Endothelial cell (in vitro differentiated cells): ENCODE results near the gene CMSS1. TPM values are rescaled to one million over a fixed set of nuclear protein-coding genes. Genes with fewer than 3 reads are reported as not detected.
A peak's percentile ranks its signal among the peaks of the same experiment; 100 is the strongest.

ENCODE experiments used
- DNase-seq: peaks from one replicate; pipeline ENCODE4 v3.0.0; 2021; ENCODE audit warnings: low spot score
- H3K27ac Mint-ChIP-seq: one replicate; pipeline ENCODE4 v1.8.0; 2021; ENCODE audit warnings: mixed read lengths, inconsistent platforms; ENCODE audit not compliant: unreplicated experiment
- H3K27me3 Mint-ChIP-seq: one replicate; pipeline ENCODE4 v1.8.0; 2021; ENCODE audit warnings: mild to moderate bottlenecking, moderate library complexity, mixed read lengths, inconsistent platforms; ENCODE audit not compliant: unreplicated experiment
- H3K36me3 Mint-ChIP-seq: one replicate; pipeline ENCODE4 v1.8.0; 2021; ENCODE audit warnings: mild to moderate bottlenecking, low read depth, mixed read lengths, inconsistent platforms; ENCODE audit not compliant: unreplicated experiment
- H3K4me1 Mint-ChIP-seq: one replicate; pipeline ENCODE4 v1.8.0; 2021; ENCODE audit warnings: mild to moderate bottlenecking, mixed read lengths, inconsistent platforms; ENCODE audit not compliant: unreplicated experiment
- H3K4me3 Mint-ChIP-seq: one replicate; pipeline ENCODE4 v1.8.0; 2021; ENCODE audit warnings: mild to moderate bottlenecking, mixed read lengths, inconsistent platforms; ENCODE audit not compliant: unreplicated experiment
- H3K9me3 Mint-ChIP-seq: one replicate; pipeline ENCODE4 v1.8.0; 2021; ENCODE audit warnings: mixed read lengths, inconsistent platforms; ENCODE audit not compliant: unreplicated experiment
- total RNA-seq: library from RNA; stranded (reverse); fragmentation: NEBNext Ultra II Directional; extraction: Animal tissue kit (Norgen Biotek cat#: 25700); gene quantifications from one replicate; pipeline ENCODE4 v1.2.1, GENCODE V29; 2021; ENCODE audit not compliant: unreplicated experiment
- TF ChIP-seq, protein P1 (sequence below): fragments of 200-600 bp; sonication (generic); IDR thresholded peaks from one replicate; pipeline ENCODE4 v1.5.0; 2021; ENCODE audit warnings: antibody characterized with exemption; ENCODE audit not compliant: unreplicated experiment

Gene CMSS1
- total RNA-seq, 1 donor from 2014 or later: 25.8 TPM

DNA sequence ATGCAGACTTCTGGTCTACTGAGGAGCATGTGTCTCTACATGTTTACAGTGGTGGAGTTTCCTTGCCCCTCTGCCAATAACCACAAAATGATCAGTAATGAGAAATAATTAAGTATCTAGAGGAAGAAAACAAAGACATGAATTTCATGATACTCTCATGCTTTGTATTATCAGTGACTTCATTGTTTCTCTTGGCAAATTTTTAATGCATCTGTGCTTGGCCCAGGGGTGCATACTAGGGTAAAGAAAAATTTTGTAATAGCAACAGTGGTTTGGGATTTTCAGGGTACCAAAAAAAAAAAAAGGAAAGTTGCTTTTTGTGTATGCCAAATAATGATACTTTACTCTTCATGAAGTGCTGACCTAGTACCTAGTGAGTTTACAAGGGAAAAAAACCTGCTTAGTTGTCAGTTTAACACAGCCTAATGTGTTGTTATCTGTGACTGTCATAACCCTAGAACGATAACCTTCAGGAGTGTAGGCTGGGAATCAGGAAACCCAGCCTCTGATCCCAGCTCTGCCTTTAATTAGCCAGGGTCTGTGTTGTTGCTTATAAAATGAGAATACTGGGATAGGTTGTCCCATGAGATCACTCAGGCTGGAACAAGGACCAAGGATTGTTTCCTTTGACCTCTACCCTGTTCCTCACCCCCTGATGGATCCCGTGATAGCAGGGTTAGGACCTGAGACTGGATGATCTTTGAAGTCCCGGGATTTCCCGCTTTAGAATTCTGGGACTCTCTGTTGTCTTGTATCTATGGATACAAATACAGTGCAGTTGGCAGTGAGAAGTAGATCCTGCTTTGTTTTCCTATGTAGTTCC lies 117.5 kb downstream of the CMSS1 start:
- peak overlapping the region; percentile 97 for H3K27ac Mint-ChIP-seq
- H3K4me1 Mint-ChIP-seq: peaks cover 22% of the 10 kb centered on the region
- no peaks in the 10 kb centered on the region for H3K27me3 Mint-ChIP-seq
- no peak overlapping the region for H3K4me3 Mint-ChIP-seq
- TF ChIP-seq, protein P1, sequence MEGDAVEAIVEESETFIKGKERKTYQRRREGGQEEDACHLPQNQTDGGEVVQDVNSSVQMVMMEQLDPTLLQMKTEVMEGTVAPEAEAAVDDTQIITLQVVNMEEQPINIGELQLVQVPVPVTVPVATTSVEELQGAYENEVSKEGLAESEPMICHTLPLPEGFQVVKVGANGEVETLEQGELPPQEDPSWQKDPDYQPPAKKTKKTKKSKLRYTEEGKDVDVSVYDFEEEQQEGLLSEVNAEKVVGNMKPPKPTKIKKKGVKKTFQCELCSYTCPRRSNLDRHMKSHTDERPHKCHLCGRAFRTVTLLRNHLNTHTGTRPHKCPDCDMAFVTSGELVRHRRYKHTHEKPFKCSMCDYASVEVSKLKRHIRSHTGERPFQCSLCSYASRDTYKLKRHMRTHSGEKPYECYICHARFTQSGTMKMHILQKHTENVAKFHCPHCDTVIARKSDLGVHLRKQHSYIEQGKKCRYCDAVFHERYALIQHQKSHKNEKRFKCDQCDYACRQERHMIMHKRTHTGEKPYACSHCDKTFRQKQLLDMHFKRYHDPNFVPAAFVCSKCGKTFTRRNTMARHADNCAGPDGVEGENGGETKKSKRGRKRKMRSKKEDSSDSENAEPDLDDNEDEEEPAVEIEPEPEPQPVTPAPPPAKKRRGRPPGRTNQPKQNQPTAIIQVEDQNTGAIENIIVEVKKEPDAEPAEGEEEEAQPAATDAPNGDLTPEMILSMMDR: no peak
- no peaks in the 10 kb centered on the region for H3K9me3 Mint-ChIP-seq
- no peaks in the 10 kb centered on the region for H3K36me3 Mint-ChIP-seq
- DNase-seq: no peak

GRCh38 chr3:99938270-99938911 lies 120.7 kb downstream of the CMSS1 start:
- DNase-seq: no peak
- peaks cover 22% of the 10 kb centered on the region for H3K4me1 Mint-ChIP-seq
- no peak overlapping the region for H3K27ac Mint-ChIP-seq

GRCh38 chr3:99939876-99940275 lies 122.2 kb downstream of the CMSS1 start:
- H3K36me3 Mint-ChIP-seq: no peaks in the 10 kb centered on the region
- DNase-seq: no peak
- H3K27ac Mint-ChIP-seq: no peak overlapping the region
- H3K27me3 Mint-ChIP-seq: no peaks in the 10 kb centered on the region
- H3K9me3 Mint-ChIP-seq: no peaks in the 10 kb centered on the region
- no peak overlapping the region for H3K4me3 Mint-ChIP-seq
- H3K4me1 Mint-ChIP-seq: peaks cover 9% of the 10 kb centered on the region
- TF ChIP-seq, protein P1: no peak

More at GRCh38 chr3:99938270-99938911, 120.7 kb downstream of the CMSS1 start:
- TF ChIP-seq, protein P1: no peak
- no peak overlapping the region for H3K4me3 Mint-ChIP-seq
- H3K27me3 Mint-ChIP-seq: no peaks in the 10 kb centered on the region
- H3K36me3 Mint-ChIP-seq: no peaks in the 10 kb centered on the region
- H3K9me3 Mint-ChIP-seq: no peaks in the 10 kb centered on the region

DNA sequence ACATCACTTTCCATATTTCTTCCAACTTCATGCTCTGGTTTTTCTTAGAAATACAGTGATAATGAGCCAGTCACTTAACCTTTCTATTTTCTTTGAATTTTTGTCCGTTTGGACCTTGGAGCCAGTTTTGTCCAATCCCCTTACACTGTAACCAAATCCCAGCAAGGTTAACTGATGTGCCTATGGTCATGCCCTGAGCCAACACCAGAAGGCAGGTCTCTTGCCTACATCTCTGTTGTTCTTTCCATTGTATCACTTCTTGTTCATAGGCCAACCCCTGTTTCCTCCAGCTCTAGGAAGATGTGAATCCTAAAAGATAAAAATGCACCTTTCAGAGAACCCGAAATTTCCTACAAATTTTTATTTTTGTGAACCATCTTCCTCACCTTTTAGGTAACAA lies 122.7 kb downstream of the CMSS1 start:
- Mint-ChIP-seq H3K4me3 (no peak overlapping the region), H3K36me3 (no peaks in the 10 kb centered on the region), H3K27ac (no peak overlapping the region), H3K9me3 (no peaks in the 10 kb centered on the region), H3K27me3 (no peaks in the 10 kb centered on the region), H3K4me1 (peaks cover 8% of the 10 kb centered on the region)
- no peak for DNase-seq
- TF ChIP-seq, protein P1: no peak

DNA sequence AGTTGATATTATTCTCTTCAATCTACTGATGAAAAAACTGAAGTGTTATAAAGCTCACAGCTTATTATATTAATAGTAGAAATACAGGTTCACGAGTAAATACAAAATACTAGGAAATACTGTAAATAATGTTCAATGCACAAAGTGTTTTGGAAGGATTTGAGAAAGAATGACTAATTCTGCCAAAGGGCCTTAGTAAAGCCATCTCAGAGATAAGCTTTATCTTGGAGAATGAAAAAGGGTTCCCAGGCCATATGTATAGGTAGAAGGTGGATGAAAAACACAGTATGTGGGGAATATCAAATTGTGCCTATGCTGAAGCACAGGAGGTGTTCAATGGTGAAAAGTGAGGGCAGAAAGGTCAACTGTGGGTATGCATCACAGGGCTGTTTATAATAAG lies 123.5 kb downstream of the CMSS1 start:
- DNase-seq: no peak
- Mint-ChIP-seq H3K27me3 (no peaks in the 10 kb centered on the region), H3K9me3 (no peaks in the 10 kb centered on the region), H3K4me1 (peaks cover 8% of the 10 kb centered on the region), H3K4me3 (no peak overlapping the region), H3K27ac (no peak overlapping the region), H3K36me3 (no peaks in the 10 kb centered on the region)
- TF ChIP-seq, protein P1: no peak
